22Rv1 (cell line): ENCODE data around the gene TOR4A.

Source experiments
- CTCF ChIP-seq: fragments of 450-650 bp; IDR thresholded peaks from 2 replicates; pipeline ENCODE4 v1.5.1; 2017; ENCODE audit warnings: mild to moderate bottlenecking
- ZFX ChIP-seq: fragments of 450-650 bp; IDR thresholded peaks from 2 replicates; pipeline ENCODE4 v1.6.1; 2017; ENCODE audit warnings: antibody characterized with exemption, borderline replicate concordance

- TF ChIP-seq CTCF: no peak
- TF ChIP-seq ZFX: no peak
Observed at GRCh38 chr9:137232510-137232909, 45.0 kb upstream of the TOR4A start.
